Upper lobe of left lung (tissue), 6 donors: ENCODE measurements around the gene ADNP. TPM values are rescaled to one million over a fixed set of nuclear protein-coding genes. Genes with fewer than 3 reads are reported as not detected.

ENCODE experiments used
- ATAC-seq, 2 donors: fragments of 200-7000 bp; cut with Tn5 transposase; one replicate each; pipeline ENCODE4 v1.9.1; 2022; ENCODE audit warnings: mild to moderate bottlenecking in 2 of 2, moderate library complexity in 2 of 2; ENCODE audit not compliant: low FRiP score in 2 of 2
- DNase-seq, 2 donors: peaks; one replicate each; pipeline ENCODE4 v3.0.0-alpha.2; 2019 to 2020
- H3K27ac ChIP-seq, 4 donors: fragments of 200-600 bp; sonication (generic); one replicate each; pipeline ENCODE4 v1.5.1; 2016 to 2019
- H3K27me3 ChIP-seq, 4 donors: fragments of 200-600 bp; sonication (generic); one replicate each; pipeline ENCODE4 v1.5.1; 2017 to 2019
- H3K36me3 ChIP-seq, 4 donors: fragments of 200-600 bp; sonication (generic); one replicate each; pipeline ENCODE4 v1.5.1; 2016 to 2019
- H3K4me1 ChIP-seq, 4 donors: fragments of 200-600 bp; sonication (generic); one replicate each; pipeline ENCODE4 v1.5.1; 2018 to 2019
- H3K4me3 ChIP-seq, 4 donors: fragments of 200-600 bp; sonication (generic); one replicate each; pipeline ENCODE4 v1.5.1; 2017 to 2019; ENCODE audit warnings: mild to moderate bottlenecking in 2 of 4, moderate library complexity in 1 of 4
- H3K9me3 ChIP-seq, 4 donors: fragments of 200-600 bp; sonication (generic); one replicate each; pipeline ENCODE4 v1.5.1; 2018 to 2019
- CTCF ChIP-seq, 6 experiments: fragments of 450-650 bp in 4 of 6; fragments of 200-600 bp in 2 of 6; sonication (generic) in 2 of 6; IDR thresholded peaks; one replicate each; pipeline ENCODE4 v1.5.1; 2016 to 2019; ENCODE audit warnings: antibody characterized with exemption in 6 of 6
- EP300 ChIP-seq, 4 donors: sonication (generic); formaldehyde crosslinking; IDR thresholded peaks; one replicate each; pipeline ENCODE4 v1.5.1; 2017; ENCODE audit warnings: antibody characterized with exemption in 4 of 4, control low read depth in 2 of 4
- POLR2A ChIP-seq, 4 donors: fragments of 450-650 bp; IDR thresholded peaks; one replicate each; pipeline ENCODE4 v1.5.1; 2016 to 2017; ENCODE audit warnings: antibody characterized with exemption in 4 of 4, mild to moderate bottlenecking in 2 of 4
- POLR2AphosphoS5 ChIP-seq, 2 donors: sonication (generic); formaldehyde crosslinking; IDR thresholded peaks; one replicate each; pipeline ENCODE4 v1.5.1; 2017; ENCODE audit warnings: antibody characterized with exemption in 2 of 2
- WGBS, 2 donors: methylation state at CpG; one replicate each; pipeline ENCODE4 v1.1.5; 2017 to 2018; 5-methylcytosine and 5-hydroxymethylcytosine counted together
- total RNA-seq, 6 donors: library from RNA; depleted of rRNA in 4 of 6; stranded (reverse); fragments of >200 nt in 4 of 6; gene quantifications; one replicate each; pipeline versions ENCODE4 v1.1.0 to v1.2.1, GENCODE V29; 2016 to 2021
- donor health status: DM: no; HTN: no; CAD: no; lungs with moderate emphysema.
- donor health status: DM: no; HTN: yes; CAD: no; lungs with severe emphysema.

Gene ADNP
- total RNA-seq, 6 donors from 2014 or later, result 27.3 to 72.6 (median 45.0) TPM

GRCh38 chr20:50898475-50898874 lies 32.8 kb downstream of the ADNP start:
- no peaks in the 10 kb centered on the region for H3K27me3 ChIP-seq
- peaks cover 0 to 7% (median 1%) of the 10 kb centered on the region in 4 donors for H3K4me1 ChIP-seq
- TF ChIP-seq POLR2A (IDR thresholded peaks at IDR 0.05) (no peak), EP300 (IDR thresholded peaks at IDR 0.05) (no peak), POLR2AphosphoS5 (IDR thresholded peaks at IDR 0.05) (no peak), CTCF (IDR thresholded peaks at IDR 0.05) (no peak)
- 100% methylated on average over 1 of the region's 1 CpG for WGBS, 2 donors
- no peak overlapping the region for H3K27ac ChIP-seq
- H3K9me3 ChIP-seq, result no peaks in the 10 kb centered on the region
- ATAC-seq (no peak), DNase-seq (no peak)
- no peak overlapping the region for H3K4me3 ChIP-seq
- peaks cover 11 to 72% (median 27%) of the 10 kb centered on the region in 4 donors for H3K36me3 ChIP-seq

GRCh38 chr20:50895111-50895830 lies 36.0 kb downstream of the ADNP start:
- H3K4me1 ChIP-seq, result no peaks in the 10 kb centered on the region
- DNase-seq (no peak), ATAC-seq (no peak)
- H3K36me3 ChIP-seq, result peaks cover 26 to 89% (median 45%) of the 10 kb centered on the region in 4 donors
- no peak overlapping the region for H3K4me3 ChIP-seq
- no peaks in the 10 kb centered on the region for H3K27me3 ChIP-seq
- TF ChIP-seq POLR2AphosphoS5 (IDR thresholded peaks at IDR 0.05), result no peak
- no peak for TF ChIP-seq EP300 (IDR thresholded peaks at IDR 0.05)
- no peak for TF ChIP-seq CTCF (IDR thresholded peaks at IDR 0.05)
- no peak for TF ChIP-seq POLR2A (IDR thresholded peaks at IDR 0.05)
- H3K9me3 ChIP-seq, result no peaks in the 10 kb centered on the region
- no peak overlapping the region for H3K27ac ChIP-seq
- 92 to 95% methylated on average over 8 of the region's 8 CpGs for WGBS, 2 donors

- Histone ChIP-seq H3K27me3 (no peaks in the 10 kb centered on the region), H3K4me1 (no peaks in the 10 kb centered on the region), H3K36me3 (peaks cover 26 to 86% (median 49%) of the 10 kb centered on the region in 4 donors), H3K4me3 (no peak overlapping the region), H3K9me3 (no peaks in the 10 kb centered on the region), H3K27ac (no peak overlapping the region)
- 94 to 97% methylated on average over 7 of the region's 7 CpGs for WGBS, 2 donors
- ATAC-seq (no peak), DNase-seq (no peak)
- TF ChIP-seq CTCF (IDR thresholded peaks at IDR 0.05) (no peak), EP300 (IDR thresholded peaks at IDR 0.05) (no peak), POLR2AphosphoS5 (IDR thresholded peaks at IDR 0.05) (no peak), POLR2A (IDR thresholded peaks at IDR 0.05) (no peak)
Measured at GRCh38 chr20:50893620-50894019, 37.6 kb downstream of the ADNP start.

GRCh38 chr20:50892394-50892793 lies 38.8 kb downstream of the ADNP start:
- ATAC-seq (no peak), DNase-seq (no peak)
- no peaks in the 10 kb centered on the region for H3K27me3 ChIP-seq
- 93 to 98% methylated on average over 8 of the region's 8 CpGs for WGBS, 2 donors
- no peak overlapping the region for H3K27ac ChIP-seq
- TF ChIP-seq EP300 (IDR thresholded peaks at IDR 0.05) (no peak), POLR2AphosphoS5 (IDR thresholded peaks at IDR 0.05) (no peak), POLR2A (IDR thresholded peaks at IDR 0.05) (no peak), CTCF (IDR thresholded peaks at IDR 0.05) (no peak)
- no peak overlapping the region for H3K4me3 ChIP-seq
- H3K4me1 ChIP-seq, result no peaks in the 10 kb centered on the region
- peaks cover 22 to 76% (median 50%) of the 10 kb centered on the region in 4 donors for H3K36me3 ChIP-seq
- H3K9me3 ChIP-seq, result no peaks in the 10 kb centered on the region

- Histone ChIP-seq H3K9me3 (no peaks in the 10 kb centered on the region), H3K27ac (no peak overlapping the region), H3K27me3 (no peaks in the 10 kb centered on the region), H3K36me3 (peaks cover 22 to 65% (median 46%) of the 10 kb centered on the region in 4 donors), H3K4me3 (no peak overlapping the region), H3K4me1 (no peaks in the 10 kb centered on the region)
- ATAC-seq (no peak), DNase-seq (no peak)
- 74 to 81% methylated on average over 5 of the region's 5 CpGs for WGBS, 2 donors
- TF ChIP-seq EP300 (IDR thresholded peaks at IDR 0.05) (no peak), POLR2AphosphoS5 (IDR thresholded peaks at IDR 0.05) (no peak), CTCF (IDR thresholded peaks at IDR 0.05) (no peak), POLR2A (IDR thresholded peaks at IDR 0.05) (no peak)
Measured at GRCh38 chr20:50891138-50891537, 40.1 kb downstream of the ADNP start.
